Stimulated activated CD8-positive, alpha-beta memory T cell treated with anti-CD3 and anti-CD28 coated beads, Interleukin-15, amount 100 ng/mL, for 48 hours (primary cell): ENCODE measurements around the gene NFKB1.

Experiments used
- DNase-seq, 2 donors: peaks; one replicate each; pipeline ENCODE4 v3.0.0-alpha.2; 2020; ENCODE audit warnings: low read depth in 2 of 2

Gene NFKB1

GRCh38 chr4:102494603-102495002, 6.6 kb upstream of the NFKB1 start:
- no peak for DNase-seq

- DNase-seq = no peak
Observed at GRCh38 chr4:102497986-102498385, 3.2 kb upstream of the NFKB1 start.

- no peak for DNase-seq
Observed at GRCh38 chr4:102500352-102500695, 835 bp upstream of the NFKB1 start.

- DNase-seq = no peak
Observed at GRCh38 chr4:102501447-102501696, 213 bp downstream of the NFKB1 start.

GRCh38 chr4:102502543-102502818, 1.3 kb downstream of the NFKB1 start:
- DNase-seq = no peak

GRCh38 chr4:102503301-102503746, 2.2 kb downstream of the NFKB1 start:
- DNase-seq = no peak

- no peak for DNase-seq
Observed at GRCh38 chr4:102503831-102504786, 3.0 kb downstream of the NFKB1 start.

GRCh38 chr4:102504941-102505340, 3.8 kb downstream of the NFKB1 start:
- no peak for DNase-seq

GRCh38 chr4:102505708-102506107, 4.5 kb downstream of the NFKB1 start:
- no peak for DNase-seq

- no peak for DNase-seq
Observed at GRCh38 chr4:102506523-102506922, 5.4 kb downstream of the NFKB1 start.

GRCh38 chr4:102511830-102512605, 10.9 kb downstream of the NFKB1 start:
- no peak for DNase-seq

- no peak for DNase-seq
Observed at GRCh38 chr4:102514298-102514964, 13.3 kb downstream of the NFKB1 start.

GRCh38 chr4:102517753-102518152, 16.6 kb downstream of the NFKB1 start:
- no peak for DNase-seq

- DNase-seq = no peak
Observed at GRCh38 chr4:102518703-102519131, 17.6 kb downstream of the NFKB1 start.

- no peak for DNase-seq
Observed at GRCh38 chr4:102519925-102520324, 18.8 kb downstream of the NFKB1 start.

GRCh38 chr4:102521570-102521969, 20.4 kb downstream of the NFKB1 start:
- DNase-seq = no peak

- no peak for DNase-seq
Observed at GRCh38 chr4:102522031-102522440, 20.9 kb downstream of the NFKB1 start.

GRCh38 chr4:102524691-102525090, 23.5 kb downstream of the NFKB1 start:
- no peak for DNase-seq

- DNase-seq = no peak
Observed at GRCh38 chr4:102525097-102525496, 23.9 kb downstream of the NFKB1 start.

- DNase-seq = no peak
Observed at GRCh38 chr4:102525504-102525903, 24.3 kb downstream of the NFKB1 start.

- no peak for DNase-seq
Observed at GRCh38 chr4:102526532-102526931, 25.4 kb downstream of the NFKB1 start.

- DNase-seq = no peak
Observed at GRCh38 chr4:102527695-102528283, 26.6 kb downstream of the NFKB1 start.
